Thyroid gland (tissue), 4 donors: ENCODE data around the gene SEMA5B.

ENCODE experiments used
- CTCF ChIP-seq, 6 experiments: fragments of 200-600 bp in 3 of 6; fragments of 450-650 bp in 3 of 6; sonication (generic) in 3 of 6; IDR thresholded peaks; one replicate each; pipeline ENCODE4 v1.5.1; 2016 to 2019; ENCODE audit warnings: antibody characterized with exemption in 6 of 6, mild to moderate bottlenecking in 2 of 6, inconsistent platforms in 1 of 6, moderate library complexity in 1 of 6
- POLR2A ChIP-seq, 2 donors: fragments of 450-650 bp; IDR thresholded peaks; one replicate each; pipeline ENCODE4 v1.6.1; 2017; ENCODE audit warnings: antibody characterized with exemption in 2 of 2, mild to moderate bottlenecking in 2 of 2, moderate library complexity in 1 of 2

- no peak for TF ChIP-seq CTCF (IDR thresholded peaks at IDR 0.05)
- no peak for TF ChIP-seq POLR2A (IDR thresholded peaks at IDR 0.05)
Observed at GRCh38 chr3:122959339-122959738, 68.2 kb downstream of the SEMA5B start.
